Measurements from ENCODE around the gene NR3C2. TPM values are rescaled to one million over a fixed set of nuclear protein-coding genes. Genes with fewer than 3 reads are reported as not detected.

NR3C2 gene
- total RNA-seq, 2 experiments from 2014 or later: 6.1 to 6.4 TPM

GRCh38 chr4:148270630-148271029 lies 171.6 kb downstream of the NR3C2 start:
- no peak for TF ChIP-seq CTCF (IDR thresholded peaks at IDR 0.05)
- ChIA-PET POLR2A (no interaction called here), CTCF (no interaction called here)
- intact Hi-C loops (cut with micrococcal nuclease): no loop called here
- no peaks in the 10 kb centered on the region for H3K27me3 Mint-ChIP-seq
- H3K27ac Mint-ChIP-seq: no peak overlapping the region
- DNase-seq (no peak), ATAC-seq (no peak)
- peaks cover 27% of the 10 kb centered on the region for H3K4me1 Mint-ChIP-seq (ENCODE audit: low read depth)
- H3K9me3 Mint-ChIP-seq: no peaks in the 10 kb centered on the region
- H3K36me3 Mint-ChIP-seq (ENCODE audit: low read depth): no peaks in the 10 kb centered on the region
- H3K4me3 Mint-ChIP-seq: no peak overlapping the region

- intact Hi-C loops (cut with micrococcal nuclease): no loop called here
- Mint-ChIP-seq H3K27me3 (no peaks in the 10 kb centered on the region), H3K9me3 (no peaks in the 10 kb centered on the region), H3K27ac (no peak overlapping the region), H3K36me3 (ENCODE audit: low read depth) (no peaks in the 10 kb centered on the region), H3K4me1 (ENCODE audit: low read depth) (peaks cover 22% of the 10 kb centered on the region), H3K4me3 (no peak overlapping the region)
- CTCF ChIA-PET: interaction anchor here (1.4 kb wide), 1 partner anchor 44 kb away, joined by 3 read pairs; no protein-coding TSS in a partner anchor
- no peak for ATAC-seq
- DNase-seq: no peak
- TF ChIP-seq CTCF (IDR thresholded peaks at IDR 0.05): no peak
- POLR2A ChIA-PET: interaction anchor here (1.0 kb wide), 1 partner anchor 13 kb away, joined by 4 read pairs; no protein-coding TSS in a partner anchor
Observed at GRCh38 chr4:148268835-148269234, 173.4 kb downstream of the NR3C2 start.

- no peaks in the 10 kb centered on the region for H3K27me3 Mint-ChIP-seq
- TF ChIP-seq CTCF (IDR thresholded peaks at IDR 0.05): no peak
- DNase-seq: no peak
- H3K9me3 Mint-ChIP-seq: peaks cover 5% of the 10 kb centered on the region
- CTCF ChIA-PET: no interaction called here
- H3K4me1 Mint-ChIP-seq (ENCODE audit: low read depth): peaks cover 26% of the 10 kb centered on the region
- H3K36me3 Mint-ChIP-seq (ENCODE audit: low read depth): peaks cover 2% of the 10 kb centered on the region
- no peak overlapping the region for H3K27ac Mint-ChIP-seq
- intact Hi-C loops (cut with micrococcal nuclease): no loop called here
- POLR2A ChIA-PET: no interaction called here
- H3K4me3 Mint-ChIP-seq: no peak overlapping the region
- no peak for ATAC-seq
Observed at GRCh38 chr4:148266921-148267320, 175.3 kb downstream of the NR3C2 start.

- CTCF ChIA-PET: no interaction called here
- no peak overlapping the region for H3K27ac Mint-ChIP-seq
- peaks cover 5% of the 10 kb centered on the region for H3K9me3 Mint-ChIP-seq
Observed at GRCh38 chr4:148266240-148266639, 176.0 kb downstream of the NR3C2 start.

GRCh38 chr4:148265627-148266026 lies 176.6 kb downstream of the NR3C2 start:
- no peak overlapping the region for H3K4me3 Mint-ChIP-seq

More at GRCh38 chr4:148266240-148266639, 176.0 kb downstream of the NR3C2 start:
- intact Hi-C loops (cut with micrococcal nuclease): no loop called here
- no peak overlapping the region for H3K4me3 Mint-ChIP-seq
- ATAC-seq (no peak), DNase-seq (no peak)
- peaks cover 6% of the 10 kb centered on the region for H3K36me3 Mint-ChIP-seq (ENCODE audit: low read depth)
- POLR2A ChIA-PET: no interaction called here
- TF ChIP-seq CTCF (IDR thresholded peaks at IDR 0.05): no peak
- no peaks in the 10 kb centered on the region for H3K27me3 Mint-ChIP-seq
- H3K4me1 Mint-ChIP-seq (ENCODE audit: low read depth): peaks cover 24% of the 10 kb centered on the region

More at GRCh38 chr4:148265627-148266026, 176.6 kb downstream of the NR3C2 start:
- ChIA-PET POLR2A (interaction anchor here (1.6 kb wide), 1 partner anchor 8 kb away, joined by 4 read pairs; no protein-coding TSS in a partner anchor), CTCF (no interaction called here)
- H3K27me3 Mint-ChIP-seq: no peaks in the 10 kb centered on the region
- intact Hi-C loops (cut with micrococcal nuclease): no loop called here
- peaks cover 24% of the 10 kb centered on the region for H3K4me1 Mint-ChIP-seq (ENCODE audit: low read depth)
- no peak overlapping the region for H3K27ac Mint-ChIP-seq
- no peak for TF ChIP-seq CTCF (IDR thresholded peaks at IDR 0.05)
- peaks cover 6% of the 10 kb centered on the region for H3K36me3 Mint-ChIP-seq (ENCODE audit: low read depth)
- DNase-seq: no peak
- ATAC-seq: no peak
- peaks cover 5% of the 10 kb centered on the region for H3K9me3 Mint-ChIP-seq
